Hypothalamus (tissue), 51 donors: Measurements from ENCODE around the gene TMEM95.
"Not testable (repeated sequence)": the region's sequence is repeated elsewhere in the genome, so short reads cannot be mapped to it uniquely, and the experiment has no call there.

Experiments
- DNase-seq, 51 donors: peaks; one replicate each; lab custom pipeline; 2025; lab: John Stamatoyannopoulos, UW

Gene TMEM95

DNA sequence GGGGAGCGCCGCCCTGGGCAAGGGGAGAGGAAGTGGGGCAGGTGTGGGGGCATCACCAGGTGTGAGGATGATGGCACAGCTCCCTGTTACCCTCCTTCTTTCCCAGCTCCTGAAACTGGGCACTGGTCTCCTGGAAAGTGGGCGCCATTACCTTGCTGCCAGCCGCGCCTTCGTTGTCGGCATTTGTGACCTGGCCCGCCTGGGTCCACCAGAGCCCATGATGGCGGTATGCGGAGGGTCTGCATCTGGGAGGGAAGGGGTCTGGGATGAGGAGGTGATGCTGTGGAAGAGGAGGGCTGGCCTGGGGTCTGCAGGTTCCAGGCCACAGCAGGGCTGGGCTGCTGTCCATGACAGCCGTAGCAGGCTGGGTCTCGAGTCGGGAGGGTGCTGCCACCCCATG is 13.1 kb upstream of the TMEM95 start:
- no peak for DNase-seq

DNA sequence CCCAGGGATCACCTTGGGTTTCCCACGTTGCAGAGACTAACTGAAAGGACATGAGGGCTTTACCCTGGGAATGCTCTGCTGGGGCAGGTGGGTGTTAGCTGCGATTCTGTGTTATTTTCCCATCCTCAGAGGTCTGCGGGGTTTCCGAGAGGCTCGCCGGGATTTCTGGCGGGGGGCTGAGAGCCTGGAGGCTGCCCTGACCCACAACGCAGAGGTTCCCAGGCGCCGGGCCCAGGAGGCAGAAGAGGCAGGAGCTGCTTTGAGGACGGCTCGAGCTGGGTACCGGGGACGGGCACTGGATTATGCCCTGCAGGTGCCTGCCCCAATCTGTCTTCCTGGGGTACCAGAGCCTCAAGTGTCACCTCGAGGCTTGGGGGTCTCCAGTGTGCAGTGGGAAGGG is 11.7 kb upstream of the TMEM95 start:
- no peak for DNase-seq

DNA sequence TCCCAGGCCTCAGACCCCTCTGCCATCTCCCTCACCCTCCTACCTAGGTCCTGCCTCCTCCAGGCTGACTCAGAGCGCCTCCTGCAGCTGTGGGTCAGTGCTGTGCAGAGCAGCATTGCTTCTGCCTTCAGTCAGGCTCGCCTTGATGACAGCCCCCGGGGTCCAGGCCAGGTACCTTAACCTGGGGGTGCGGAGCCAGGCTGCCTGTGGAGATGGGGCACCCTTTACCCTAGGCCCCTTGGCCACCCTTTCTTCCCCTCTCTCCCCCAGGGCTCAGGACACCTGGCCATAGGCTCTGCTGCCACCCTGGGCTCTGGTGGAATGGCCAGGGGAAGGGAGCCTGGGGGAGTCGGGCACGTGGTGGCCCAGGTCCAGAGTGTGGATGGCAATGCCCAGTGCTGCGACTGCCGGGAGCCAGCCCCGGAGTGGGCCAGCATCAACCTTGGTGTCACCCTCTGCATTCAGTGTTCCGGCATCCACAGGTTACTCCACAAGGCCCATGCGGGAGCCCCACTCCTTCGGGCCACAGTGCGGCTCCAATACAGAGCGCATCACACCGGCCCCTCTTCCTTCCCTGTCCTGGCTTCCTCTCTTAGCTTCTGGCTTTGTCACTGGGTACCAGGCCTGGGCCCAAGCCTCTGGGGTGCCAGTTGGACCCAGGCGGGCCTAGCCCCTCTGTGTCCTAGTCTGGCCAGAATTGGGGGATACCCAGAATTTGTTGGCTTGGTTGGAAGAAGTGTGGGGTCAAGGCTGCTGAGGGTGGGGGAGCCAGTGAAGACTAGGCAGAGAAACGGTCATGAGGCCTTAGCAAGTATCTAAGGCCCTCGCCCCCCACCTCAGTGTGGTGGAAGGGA is 8.0 kb upstream of the TMEM95 start:
- peak in 1 of 51 donors; percentile 7 for DNase-seq

DNA sequence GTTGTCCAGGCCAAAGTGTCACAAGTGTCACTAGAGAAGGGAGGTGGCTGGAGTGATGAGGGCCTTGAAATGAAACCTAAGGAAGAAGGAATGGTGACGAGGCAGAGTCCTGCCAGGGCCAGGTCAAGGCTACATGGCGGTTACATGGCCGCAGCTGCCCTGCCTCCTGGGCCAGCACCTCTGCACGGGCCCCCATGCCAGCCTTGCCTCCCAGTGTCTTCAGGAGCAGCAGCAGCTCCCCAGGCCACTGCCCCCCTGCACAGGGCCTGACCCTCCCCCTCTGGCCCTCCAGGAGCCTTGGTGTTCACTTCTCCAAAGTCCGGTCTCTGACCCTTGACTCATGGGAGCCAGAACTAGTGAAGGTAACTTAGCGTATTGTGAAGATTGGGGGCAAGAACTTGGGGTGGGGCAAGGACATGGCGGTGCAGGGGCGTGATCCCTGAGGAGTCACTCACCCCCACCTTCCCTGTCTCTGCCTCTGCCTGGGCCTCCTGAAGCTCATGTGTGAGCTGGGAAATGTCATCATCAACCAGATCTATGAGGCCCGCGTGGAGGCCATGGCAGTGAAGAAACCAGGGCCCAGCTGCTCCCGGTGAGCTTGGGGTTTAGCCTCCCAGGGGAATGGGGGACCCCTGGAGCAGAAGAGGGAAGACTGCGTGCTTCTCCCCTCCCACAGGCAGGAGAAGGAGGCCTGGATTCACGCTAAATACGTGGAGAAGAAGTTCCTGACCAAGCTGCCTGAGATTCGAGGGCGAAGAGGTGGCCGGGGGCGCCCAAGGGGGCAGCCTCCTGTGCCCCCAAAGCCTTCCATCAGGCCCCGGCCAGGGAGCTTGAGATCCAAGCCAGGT is 7.1 kb upstream of the TMEM95 start:
- no peak for DNase-seq

DNA sequence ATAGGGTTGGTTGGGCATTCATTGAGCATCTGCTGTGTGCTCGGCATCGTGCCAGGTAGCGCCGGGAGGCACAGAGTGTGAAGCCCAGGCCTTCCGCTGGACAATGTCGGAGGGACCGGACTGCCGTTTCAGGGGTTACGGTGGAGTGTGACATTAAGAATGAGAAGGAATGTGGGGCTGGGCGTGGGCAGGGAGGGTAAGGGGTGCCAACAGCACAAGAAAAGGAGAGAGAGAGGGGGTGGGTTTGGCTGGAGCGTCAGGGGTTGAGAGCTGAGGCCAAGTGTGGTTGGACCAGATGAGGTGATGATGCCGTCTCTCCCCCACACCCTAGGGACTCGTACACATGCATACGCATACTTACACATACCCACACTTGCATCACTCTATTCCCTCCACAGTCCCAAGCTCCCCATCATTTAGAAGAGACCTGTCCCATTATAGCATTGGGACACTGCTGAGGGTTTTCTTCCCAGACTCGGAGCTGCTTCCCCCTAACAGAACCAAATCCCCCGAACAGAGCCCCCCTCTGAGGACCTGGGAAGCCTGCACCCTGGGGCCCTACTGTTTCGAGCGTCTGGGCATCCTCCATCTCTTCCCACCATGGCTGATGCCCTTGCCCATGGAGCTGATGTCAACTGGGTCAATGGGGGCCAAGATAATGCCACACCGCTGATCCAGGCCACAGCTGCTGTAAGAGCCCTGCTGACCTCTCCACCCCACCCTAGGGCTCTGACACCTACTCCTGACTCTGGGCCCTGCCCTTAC is 6.3 kb upstream of the TMEM95 start:
- no peak for DNase-seq

DNA sequence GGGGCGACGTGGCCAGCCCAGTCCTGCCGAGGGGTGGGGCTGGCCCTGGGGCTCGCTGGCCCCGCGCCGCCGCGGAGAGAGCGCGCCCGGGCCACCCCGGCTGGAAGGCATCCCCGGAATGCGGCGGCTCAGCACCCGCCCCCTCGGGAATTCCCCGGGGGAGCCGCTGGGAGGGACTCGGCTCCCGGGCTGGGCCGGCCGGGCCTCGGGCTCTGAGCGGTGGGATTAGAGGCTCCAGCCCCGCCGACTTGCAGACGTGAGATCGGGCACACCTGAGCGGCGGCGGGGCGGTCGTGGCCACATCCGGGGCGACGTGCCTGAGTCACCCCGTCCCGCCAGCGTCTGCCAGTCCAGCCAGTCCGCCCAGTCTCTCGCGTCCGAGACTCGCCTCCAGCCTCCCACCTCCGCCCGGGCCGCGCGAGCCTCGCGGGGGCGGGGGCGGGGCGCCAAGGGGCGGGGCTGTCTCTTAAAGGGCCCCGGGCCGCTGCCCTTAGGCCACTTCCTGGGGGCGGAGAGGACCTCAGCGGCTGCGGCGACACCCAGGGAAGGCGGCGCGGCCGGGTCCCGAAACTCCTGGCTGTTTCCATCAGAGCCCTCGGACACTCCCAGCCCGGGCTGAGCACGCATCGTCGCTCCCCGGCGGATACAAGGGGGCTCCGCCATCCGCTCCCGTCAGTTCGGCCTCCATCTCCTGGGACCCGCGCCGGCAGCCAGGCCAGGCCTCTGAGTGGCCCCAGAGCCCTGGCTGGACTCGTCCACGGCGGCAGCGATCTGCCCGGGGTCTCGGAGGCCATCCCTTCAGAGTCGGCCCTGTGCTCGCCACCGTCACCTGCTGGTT is 3.1 kb upstream of the TMEM95 start, which contains the start of gene KCTD11:
TSS of gene KCTD11 (plus strand) at position 498 of the 838 bp plus-strand sequence.
- peak in 49 of 51 donors; percentile 55 to 92 (median 82) for DNase-seq

DNA sequence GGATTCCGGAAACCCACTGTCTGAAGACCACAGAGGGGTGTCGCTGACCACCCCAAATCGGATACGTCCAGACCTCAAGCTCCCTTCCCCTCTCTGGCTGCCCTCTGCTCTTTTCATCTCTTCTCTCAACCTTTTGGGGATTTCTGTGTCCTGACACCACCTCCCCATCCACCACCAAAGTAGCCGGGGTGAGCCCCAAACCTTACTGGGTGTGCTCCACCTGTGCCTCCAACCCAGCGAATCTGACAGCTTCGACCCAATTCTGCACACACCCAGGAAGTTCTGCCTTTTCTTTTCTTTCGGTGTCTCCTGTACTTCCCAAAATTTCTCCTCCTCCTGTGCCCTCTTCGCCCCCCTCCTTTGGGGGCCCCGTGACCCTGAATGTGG is 2.5 kb upstream of the TMEM95 start:
- no peak for DNase-seq

DNA sequence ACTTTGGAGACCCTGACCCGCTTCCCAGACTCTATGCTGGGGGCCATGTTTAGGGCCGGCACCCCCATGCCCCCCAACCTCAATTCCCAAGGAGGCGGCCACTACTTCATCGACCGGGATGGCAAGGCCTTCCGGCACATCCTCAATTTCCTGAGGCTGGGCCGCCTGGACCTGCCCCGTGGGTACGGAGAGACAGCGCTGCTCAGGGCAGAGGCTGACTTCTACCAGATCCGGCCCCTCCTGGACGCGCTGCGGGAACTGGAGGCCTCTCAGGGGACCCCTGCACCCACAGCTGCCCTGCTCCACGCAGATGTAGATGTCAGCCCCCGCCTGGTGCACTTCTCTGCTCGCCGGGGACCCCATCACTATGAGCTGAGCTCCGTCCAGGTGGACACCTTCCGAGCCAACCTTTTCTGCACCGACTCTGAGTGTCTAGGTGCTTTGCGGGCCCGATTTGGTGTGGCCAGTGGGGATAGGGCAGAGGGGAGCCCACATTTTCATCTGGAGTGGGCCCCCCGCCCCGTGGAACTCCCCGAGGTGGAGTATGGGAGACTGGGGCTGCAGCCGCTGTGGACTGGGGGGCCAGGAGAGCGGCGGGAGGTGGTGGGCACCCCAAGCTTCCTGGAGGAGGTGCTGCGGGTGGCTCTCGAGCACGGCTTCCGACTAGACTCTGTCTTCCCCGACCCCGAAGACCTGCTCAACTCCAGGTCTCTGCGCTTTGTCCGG is 1.9 kb upstream of the TMEM95 start:
- DNase-seq, result no peak

DNA sequence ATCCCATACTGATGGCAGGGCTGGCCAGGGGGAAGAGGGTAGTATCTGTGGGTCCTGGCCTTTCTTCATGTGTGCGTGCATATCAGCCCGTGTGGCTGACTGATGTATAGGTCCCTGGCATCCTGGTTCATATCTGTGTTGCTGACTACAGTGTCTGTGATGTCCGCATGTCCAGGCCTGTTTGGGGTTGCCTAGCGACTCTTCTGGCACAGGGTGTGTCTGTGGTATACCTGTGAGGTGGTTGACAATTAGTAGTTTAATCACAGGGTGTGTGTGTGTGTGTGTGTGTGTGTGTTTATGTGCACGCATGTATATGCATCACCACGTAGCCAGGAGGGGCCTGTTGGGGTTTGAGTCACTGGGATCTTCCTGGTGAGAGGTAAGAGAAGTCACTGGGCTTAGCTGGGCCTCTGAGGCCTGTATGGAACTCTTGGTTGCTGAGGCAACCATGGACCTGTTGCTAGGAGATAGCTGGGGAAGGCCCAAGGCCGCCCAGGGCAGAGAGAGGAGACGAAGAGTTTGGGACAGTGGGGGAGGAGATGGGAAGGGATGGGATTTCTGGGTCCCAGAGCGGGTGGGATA is 603 bp upstream of the TMEM95 start:
- peak in 14 of 51 donors; percentile 8 to 65 (median 36) for DNase-seq

DNA sequence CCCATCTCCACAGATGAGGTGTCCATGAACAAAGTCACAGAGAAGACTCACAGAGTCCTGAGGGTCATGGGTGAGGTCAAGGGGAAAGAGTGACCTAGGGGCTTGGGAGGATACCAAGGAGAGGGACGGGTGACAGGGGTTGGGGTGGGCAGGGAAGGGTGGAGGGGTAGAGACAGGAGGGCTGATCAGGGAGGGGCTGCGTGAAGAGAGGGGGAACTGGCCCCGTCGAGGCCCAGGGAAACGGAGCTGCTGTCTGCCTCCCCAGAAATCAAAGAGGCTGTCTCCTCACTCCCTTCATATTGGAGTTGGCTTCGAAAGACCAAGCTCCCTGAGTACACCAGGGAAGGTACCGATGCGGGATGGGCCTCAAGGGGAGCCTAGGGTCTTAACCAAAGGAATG is 617 bp downstream of the TMEM95 start:
- no peak for DNase-seq

DNA sequence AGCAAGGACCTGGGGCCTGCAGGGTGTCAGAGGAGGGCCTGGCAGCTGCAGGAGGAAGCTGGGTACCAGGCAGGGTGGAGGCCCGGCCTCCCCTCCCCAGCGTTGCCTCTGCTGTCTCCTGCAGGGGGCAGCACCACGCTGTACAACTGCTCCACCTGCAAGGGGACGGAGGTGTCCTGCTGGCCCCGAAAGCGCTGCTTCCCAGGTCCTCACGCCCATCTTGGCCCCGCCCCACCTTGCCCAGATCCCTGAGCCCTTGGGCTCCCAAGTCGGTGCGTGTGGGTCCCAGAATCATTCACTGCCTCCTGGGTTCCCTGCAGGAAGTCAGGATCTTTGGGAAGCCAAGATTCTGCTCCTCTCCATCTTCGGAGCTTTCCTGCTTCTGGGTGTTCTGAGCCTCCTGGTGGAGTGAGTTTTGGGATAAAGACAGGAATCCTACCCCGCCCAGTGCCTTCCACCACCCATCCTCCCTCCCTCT is 1.2 kb downstream of the TMEM95 start:
- DNase-seq, result peak in 41 of 51 donors; percentile 12 to 83 (median 46)

DNA sequence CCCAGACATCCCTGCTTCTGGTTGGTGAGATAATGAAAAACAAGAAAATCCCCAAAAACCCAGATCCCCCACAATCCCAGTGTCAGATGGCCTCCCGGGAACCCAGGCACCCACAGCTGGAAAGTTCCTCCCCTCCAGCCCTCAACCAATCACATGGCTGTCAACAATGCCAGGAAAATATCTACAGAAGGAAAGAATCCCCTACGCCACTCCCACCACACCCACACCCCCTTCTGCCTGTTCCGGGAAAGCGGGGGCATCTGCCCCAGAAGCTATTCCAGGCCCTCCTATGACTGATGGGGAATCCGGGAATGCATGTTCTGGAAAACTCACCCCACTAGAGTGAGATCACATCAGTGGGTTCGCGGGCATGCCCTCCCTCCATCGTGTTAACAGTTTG is 1.8 kb downstream of the TMEM95 start:
- DNase-seq, result no peak

DNA sequence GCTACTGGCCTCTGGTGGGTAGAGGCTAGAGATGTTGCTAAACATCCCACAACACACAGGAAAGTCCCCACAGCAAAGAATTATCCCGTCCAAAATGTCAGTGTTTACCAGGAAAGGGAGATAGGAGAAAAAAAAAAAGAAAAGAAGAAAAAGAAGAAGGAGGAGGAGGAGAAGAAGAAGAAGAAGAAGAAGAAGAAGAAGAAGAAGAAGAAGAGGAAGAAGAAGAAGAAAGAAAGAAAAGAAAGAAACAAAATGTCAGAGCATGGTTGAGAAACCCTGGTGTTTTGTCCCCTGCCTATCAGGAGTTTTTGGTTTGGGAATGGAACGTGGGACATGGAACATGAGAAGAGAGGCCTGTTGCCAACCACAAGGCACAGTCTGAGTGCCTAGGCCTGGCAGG is 2.4 kb downstream of the TMEM95 start:
- no peak for DNase-seq

DNA sequence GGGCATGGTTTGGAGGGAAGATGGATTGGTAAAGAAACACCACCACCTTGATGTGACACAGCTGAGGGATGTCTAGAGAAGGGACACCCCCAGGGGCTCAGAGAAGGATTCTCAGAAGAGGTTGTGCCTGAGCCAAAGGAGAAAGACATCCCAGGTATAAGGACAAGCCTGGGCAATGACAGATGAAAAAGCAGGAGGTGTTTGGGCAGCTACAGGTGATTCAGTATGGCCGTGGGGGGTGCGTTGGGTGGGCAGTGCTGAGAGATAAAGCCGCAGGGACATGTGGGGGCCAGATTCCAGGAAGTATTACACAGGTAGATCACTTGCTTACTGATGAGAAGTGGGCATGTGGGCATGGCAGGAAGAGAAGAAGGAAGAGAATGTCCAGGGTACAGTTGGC is 7.0 kb downstream of the TMEM95 start:
- no peak for DNase-seq

DNA sequence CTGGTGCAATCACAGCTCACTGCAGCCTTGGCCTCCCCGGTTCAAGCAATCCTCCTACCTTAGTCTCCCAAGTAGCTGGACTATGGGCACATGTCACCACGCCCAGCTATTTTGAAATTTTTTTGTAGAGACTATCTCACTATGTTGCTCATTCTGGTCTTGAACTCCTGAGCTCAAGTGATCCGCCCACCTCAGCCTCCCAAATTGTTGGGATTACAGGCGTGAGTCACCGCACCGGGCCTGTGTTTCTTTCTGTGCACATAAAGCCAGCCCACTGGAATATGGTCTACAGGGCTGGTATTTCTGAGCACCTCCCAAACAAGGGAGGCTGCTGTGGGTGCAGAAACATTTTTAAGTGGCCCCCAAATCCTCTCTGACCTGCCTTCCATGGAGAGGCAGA is 8.4 kb downstream of the TMEM95 start:
- DNase-seq, result no peak

DNA sequence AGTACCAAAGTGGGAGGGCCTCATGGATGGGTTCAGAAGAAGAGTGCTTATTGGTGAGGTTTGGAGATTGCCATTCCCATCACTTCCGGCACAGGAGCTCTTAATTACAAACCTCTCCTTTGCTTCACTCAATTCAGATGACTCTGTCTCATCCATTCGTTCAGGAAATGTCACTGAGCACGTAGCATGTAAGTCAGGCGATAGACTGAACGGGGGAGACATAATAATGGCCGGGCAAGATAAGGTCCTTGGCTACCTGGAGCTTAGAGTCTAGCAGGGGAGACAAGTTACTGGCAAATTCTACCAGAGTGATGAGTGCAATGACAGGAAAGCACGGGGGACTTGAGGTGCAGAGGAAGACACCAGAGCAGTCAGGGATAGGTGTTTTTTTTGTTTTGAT is 11.0 kb downstream of the TMEM95 start:
- DNase-seq, result not testable (repeated sequence)

DNA sequence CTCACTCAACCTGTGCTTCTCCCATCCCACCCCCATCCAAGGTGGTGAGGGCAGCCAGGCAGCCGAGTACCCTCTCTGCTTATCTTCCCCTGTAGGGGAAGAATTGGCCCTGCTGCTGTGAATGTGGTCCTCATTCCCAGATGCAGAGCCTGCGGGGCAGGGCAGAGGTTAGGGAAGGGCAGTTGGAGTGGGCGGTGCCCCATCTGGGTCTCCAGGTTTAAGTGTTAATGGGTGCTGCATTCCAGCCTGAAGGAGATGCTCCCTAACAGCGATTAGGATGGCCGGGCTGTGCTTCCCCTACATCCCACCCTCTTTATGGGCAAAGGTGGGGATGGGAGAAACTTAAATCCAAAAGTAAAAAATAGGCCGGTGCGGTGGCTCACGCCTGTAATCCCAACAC is 12.1 kb downstream of the TMEM95 start:
- no peak for DNase-seq

DNA sequence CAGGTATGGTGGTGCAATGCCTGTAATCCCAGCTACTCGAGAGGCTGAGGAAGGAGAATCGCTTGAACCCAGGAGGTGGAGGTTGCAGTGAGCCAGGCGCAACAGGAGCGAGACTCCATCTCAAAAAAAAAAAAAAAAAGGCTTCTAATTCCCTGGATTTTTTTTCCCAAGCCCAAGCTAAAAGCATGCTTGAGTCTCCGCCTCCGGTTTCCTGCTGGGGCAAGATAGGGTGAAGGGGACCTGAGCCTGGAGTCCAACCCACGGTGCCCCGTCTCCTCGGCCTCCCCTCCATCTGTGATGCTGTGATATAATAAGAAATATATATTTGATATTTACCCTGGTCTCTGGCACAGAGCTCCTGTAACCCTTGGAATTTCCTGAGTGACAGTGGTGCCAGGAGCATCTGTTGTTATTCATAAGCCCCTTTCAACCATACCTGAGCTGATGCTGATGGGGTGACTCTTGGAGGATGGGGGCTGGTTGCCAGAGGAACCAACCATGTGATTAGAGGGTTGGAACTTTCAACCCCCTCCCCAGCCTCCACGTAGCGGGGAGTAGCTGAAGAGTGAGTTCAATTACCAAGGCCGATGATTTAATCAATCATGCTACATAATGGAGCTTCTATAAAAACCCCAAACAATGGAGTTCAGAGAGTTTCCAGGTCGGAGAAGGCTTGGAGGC is 13.1 kb downstream of the TMEM95 start:
- no peak for DNase-seq
